ENCODE data around the gene COMMD2. TPM values are rescaled to one million over a fixed set of nuclear protein-coding genes. Genes with fewer than 3 reads are reported as not detected.

The COMMD2 gene
- total and polyA plus RNA-seq, 8 donors, result 1.4 to 50.4 (median 14.9) TPM

DNA sequence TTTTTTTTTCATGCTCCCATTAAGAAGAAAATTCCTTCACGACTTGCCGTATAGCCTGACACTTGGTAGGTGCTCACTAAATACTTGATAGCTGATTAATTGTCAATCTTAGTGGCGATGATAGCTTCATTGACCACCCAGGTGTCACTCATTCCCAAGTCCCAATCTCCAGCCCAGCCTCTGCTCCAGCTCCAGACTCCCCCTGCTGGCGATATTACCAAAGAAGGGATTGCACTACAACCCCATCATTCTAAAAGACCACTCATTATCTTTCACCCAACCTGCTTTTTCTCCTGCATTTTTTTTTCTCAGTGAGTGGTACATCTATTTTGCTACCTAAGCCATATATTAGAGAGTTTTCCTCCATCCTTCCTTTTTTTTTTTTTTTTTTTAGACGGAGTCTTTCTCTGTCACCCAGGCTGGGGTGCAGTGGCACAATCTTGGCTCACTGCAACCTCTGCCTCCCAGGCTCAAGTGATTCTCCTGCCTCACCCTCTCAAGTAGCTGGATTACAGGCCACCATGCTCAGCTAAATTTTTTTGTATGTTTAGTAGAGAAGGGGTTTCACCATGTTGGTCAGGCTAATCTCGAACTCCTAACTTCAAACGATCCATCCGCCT lies 19.5 kb upstream of the COMMD2 start:
- no peak overlapping the region for H3K4me3 ChIP-seq
- no peaks in the 10 kb centered on the region for H3K4me1 ChIP-seq
- H3K27ac ChIP-seq, result no peak overlapping the region
- H3K9me3 ChIP-seq, result no peaks in the 10 kb centered on the region
- intact Hi-C loops (cut with DNase I; ENCODE audit: low total_unique reads), result no loop called here
- WGBS, 5 donors, result 46 to 57% (median 53%) methylated on average over 8 of the region's 8 CpGs
- DNase-seq, result peak; percentile 57 to 68
- H3K36me3 ChIP-seq, result no peaks in the 10 kb centered on the region
- peaks cover 0 to 7% (median 0%) of the 10 kb centered on the region in 3 donors for H3K27me3 ChIP-seq
- TF ChIP-seq, protein P1, sequence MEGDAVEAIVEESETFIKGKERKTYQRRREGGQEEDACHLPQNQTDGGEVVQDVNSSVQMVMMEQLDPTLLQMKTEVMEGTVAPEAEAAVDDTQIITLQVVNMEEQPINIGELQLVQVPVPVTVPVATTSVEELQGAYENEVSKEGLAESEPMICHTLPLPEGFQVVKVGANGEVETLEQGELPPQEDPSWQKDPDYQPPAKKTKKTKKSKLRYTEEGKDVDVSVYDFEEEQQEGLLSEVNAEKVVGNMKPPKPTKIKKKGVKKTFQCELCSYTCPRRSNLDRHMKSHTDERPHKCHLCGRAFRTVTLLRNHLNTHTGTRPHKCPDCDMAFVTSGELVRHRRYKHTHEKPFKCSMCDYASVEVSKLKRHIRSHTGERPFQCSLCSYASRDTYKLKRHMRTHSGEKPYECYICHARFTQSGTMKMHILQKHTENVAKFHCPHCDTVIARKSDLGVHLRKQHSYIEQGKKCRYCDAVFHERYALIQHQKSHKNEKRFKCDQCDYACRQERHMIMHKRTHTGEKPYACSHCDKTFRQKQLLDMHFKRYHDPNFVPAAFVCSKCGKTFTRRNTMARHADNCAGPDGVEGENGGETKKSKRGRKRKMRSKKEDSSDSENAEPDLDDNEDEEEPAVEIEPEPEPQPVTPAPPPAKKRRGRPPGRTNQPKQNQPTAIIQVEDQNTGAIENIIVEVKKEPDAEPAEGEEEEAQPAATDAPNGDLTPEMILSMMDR (IDR thresholded peaks at IDR 0.05), result peak in 5 of 7 experiments; percentile 51 to 70 (median 58)
- no peak for TF ChIP-seq POLR2A (IDR thresholded peaks at IDR 0.05)

DNA sequence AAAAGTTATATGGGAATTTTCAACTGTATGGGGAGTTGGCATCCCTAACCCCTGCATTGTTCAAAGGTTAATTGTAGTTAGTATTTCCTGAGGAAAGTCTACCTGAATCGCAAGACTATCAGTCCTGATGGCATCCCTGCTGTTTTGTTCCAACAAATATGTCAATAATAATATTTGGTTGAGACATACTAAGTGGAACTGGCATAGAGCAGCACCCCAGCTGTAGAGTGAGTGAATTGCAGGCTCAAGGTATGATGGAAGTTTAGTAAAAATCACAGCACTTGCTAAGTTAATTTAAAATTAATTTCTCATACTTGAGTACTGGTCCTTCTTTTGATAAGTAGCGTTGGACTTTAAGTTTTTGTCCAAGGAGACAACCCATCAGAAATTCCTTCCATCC lies 18.0 kb upstream of the COMMD2 start:
- H3K36me3 ChIP-seq, result no peaks in the 10 kb centered on the region
- no peaks in the 10 kb centered on the region for H3K4me1 ChIP-seq
- H3K4me3 ChIP-seq, result no peak overlapping the region
- H3K9me3 ChIP-seq, result no peaks in the 10 kb centered on the region
- intact Hi-C loops (cut with DNase I; ENCODE audit: low total_unique reads), result no loop called here
- 71 to 89% (median 83%) methylated on average over 2 of the region's 2 CpGs for WGBS, 5 donors
- TF ChIP-seq POLR2AphosphoS5 (IDR thresholded peaks at IDR 0.05), result no peak
- H3K27me3 ChIP-seq, result peaks cover 0 to 14% (median 0%) of the 10 kb centered on the region in 3 donors
- H3K27ac ChIP-seq, result no peak overlapping the region
- DNase-seq, result no peak

DNA sequence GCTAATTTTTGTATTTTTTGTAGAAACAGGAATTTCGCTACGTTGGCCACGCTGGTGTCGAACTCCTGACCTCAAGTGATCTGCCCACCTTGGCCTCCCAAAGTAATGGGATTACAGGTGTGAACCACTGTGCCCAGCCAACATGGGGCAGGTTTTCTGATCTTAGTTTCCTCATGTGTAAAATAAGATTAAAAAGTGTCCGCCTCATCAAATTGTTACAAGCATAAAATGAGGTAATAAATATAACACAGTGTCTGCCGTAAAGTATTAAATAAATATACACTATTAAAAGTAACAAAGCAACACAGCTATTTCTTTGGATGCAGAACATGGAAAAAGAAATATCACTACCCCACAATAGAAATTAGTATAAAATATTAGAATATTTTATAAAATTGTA lies 16.4 kb upstream of the COMMD2 start:
- no peak for TF ChIP-seq EP300 (IDR thresholded peaks at IDR 0.05)
- no peak for TF ChIP-seq POLR2AphosphoS5 (IDR thresholded peaks at IDR 0.05)
- TF ChIP-seq POLR2A (IDR thresholded peaks at IDR 0.05), result no peak
- TF ChIP-seq, protein P1 (IDR thresholded peaks at IDR 0.05), result no peak
- Histone ChIP-seq H3K4me1 (no peaks in the 10 kb centered on the region), H3K27me3 (peaks cover 0 to 27% (median 5%) of the 10 kb centered on the region in 3 donors), H3K9me3 (no peaks in the 10 kb centered on the region), H3K27ac (no peak overlapping the region), H3K4me3 (no peak overlapping the region), H3K36me3 (no peaks in the 10 kb centered on the region)
- no peak for DNase-seq
- WGBS, 5 donors, result 90 to 95% (median 93%) methylated on average over 6 of the region's 6 CpGs
- intact Hi-C loops (cut with DNase I; ENCODE audit: low total_unique reads), result no loop called here

DNA sequence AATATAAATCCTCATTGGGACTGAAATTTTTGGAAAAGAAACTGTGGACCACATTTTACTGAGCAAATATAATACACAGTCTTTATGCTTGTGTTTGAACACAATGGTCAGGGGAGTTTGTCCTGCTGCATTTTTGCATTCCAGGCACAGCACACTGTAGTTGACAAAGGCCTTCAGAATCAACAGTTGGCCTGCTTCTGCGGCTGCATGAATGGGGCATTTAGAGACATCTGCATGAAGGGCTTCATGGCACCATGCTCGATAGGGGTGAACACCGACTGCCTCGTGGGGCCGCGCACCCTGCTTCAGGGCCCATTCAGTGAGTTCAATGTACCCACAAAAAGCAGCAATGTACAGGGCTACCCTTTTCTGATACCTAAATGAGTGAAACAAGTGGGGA lies 15.4 kb upstream of the COMMD2 start:
- no peak for DNase-seq
- intact Hi-C loops (cut with DNase I; ENCODE audit: low total_unique reads), result no loop called here
- TF ChIP-seq POLR2AphosphoS5 (IDR thresholded peaks at IDR 0.05) (no peak), POLR2A (IDR thresholded peaks at IDR 0.05) (no peak), EP300 (IDR thresholded peaks at IDR 0.05) (no peak)
- TF ChIP-seq, protein P1 (IDR thresholded peaks at IDR 0.05), result no peak

DNA sequence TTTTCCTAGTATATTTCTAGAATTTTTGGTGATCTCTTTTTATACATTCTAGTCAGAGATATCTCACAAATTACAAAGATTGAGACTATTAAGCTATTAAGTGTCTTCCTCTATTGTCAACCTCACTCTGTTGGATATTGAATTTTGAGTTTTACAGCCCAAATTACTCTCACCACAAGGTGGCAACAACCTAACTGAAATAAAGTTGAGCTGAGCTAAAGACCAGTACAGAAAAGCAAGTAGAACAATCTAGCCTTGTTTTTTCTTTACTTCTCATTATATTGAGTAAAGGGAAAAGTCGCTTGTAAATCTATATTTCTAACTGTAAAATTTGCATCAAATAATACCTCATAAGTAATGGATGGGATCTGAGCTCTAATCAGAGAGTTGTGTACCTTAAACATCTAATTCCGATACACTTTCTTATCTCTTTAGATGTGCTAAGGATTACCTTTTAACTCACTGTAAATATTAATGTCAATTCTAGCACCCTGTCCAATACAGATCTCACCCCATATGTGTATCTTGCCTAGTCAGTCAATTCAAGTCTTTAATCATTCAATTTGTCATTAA lies 13.6 kb upstream of the COMMD2 start:
- H3K36me3 ChIP-seq, result no peaks in the 10 kb centered on the region
- no peaks in the 10 kb centered on the region for H3K9me3 ChIP-seq
- TF ChIP-seq POLR2A (IDR thresholded peaks at IDR 0.05), result no peak
- TF ChIP-seq, protein P1 (IDR thresholded peaks at IDR 0.05), result peak in 2 of 7 experiments; percentile 22 to 29
- H3K27me3 ChIP-seq, result peaks cover 0 to 37% (median 5%) of the 10 kb centered on the region in 3 donors
- H3K27ac ChIP-seq, result no peak overlapping the region
- H3K4me3 ChIP-seq, result no peak overlapping the region
- intact Hi-C loops (cut with DNase I; ENCODE audit: low total_unique reads), result no loop called here
- DNase-seq, result peak in 1 of 2 donors; percentile 53
- WGBS, 5 donors, result 26 to 49% (median 39%) methylated on average over 2 of the region's 2 CpGs
- no peaks in the 10 kb centered on the region for H3K4me1 ChIP-seq

More for the DNA sequence above, 15.4 kb upstream of the COMMD2 start:
- Histone ChIP-seq H3K4me3 (no peak overlapping the region), H3K4me1 (no peaks in the 10 kb centered on the region), H3K9me3 (no peaks in the 10 kb centered on the region), H3K27ac (no peak overlapping the region), H3K36me3 (no peaks in the 10 kb centered on the region), H3K27me3 (peaks cover 0 to 31% (median 5%) of the 10 kb centered on the region in 3 donors)
- 80 to 89% (median 87%) methylated on average over 6 of the region's 6 CpGs for WGBS, 5 donors
